Activated CD4-positive, alpha-beta T cell treated with anti-CD3 and anti-CD28 coated beads for 48 hours (primary cell): Measurements from ENCODE around the gene TJAP1.

Source experiments
- DNase-seq: peaks from one replicate; pipeline ENCODE4 v3.0.0-alpha.2; 2020

The TJAP1 gene

DNA sequence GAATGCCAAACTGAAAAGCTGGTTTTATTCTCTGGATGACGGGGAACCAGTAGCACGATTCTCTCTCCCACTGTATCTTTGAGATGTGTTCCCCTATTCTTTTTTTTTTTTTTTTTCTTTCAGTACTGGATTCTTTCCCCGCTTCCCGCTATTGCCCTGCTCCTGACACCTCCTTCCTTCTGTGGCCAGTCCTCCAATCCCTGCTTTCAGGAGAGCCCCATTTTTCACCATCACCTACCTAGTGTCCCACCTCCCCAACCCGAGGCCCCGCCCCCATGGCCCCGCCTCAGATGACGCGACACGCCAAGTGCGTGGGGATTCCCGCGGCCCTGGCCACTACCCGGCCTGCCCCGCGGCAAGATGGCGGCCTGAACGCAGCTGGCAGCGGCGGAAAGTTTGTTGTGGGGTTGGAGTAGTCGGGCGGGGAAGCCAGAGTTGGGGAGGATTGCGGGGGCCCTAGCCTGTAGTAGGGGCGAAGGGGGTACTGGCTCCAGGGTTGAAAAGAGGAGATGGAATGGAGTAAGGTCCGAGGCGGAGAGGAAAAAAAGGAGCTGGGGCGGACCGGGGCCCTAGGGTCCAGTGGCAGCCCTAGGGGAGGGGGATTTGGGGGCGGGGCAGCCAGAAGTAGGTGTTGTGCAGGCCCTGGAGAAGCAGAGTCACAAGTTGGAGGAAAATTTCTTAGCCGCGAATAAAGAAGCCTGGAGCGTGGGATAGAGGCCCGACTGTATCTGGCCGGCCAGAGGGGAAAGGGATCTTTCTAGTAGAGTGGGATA lies at the start of gene TJAP1:
Gene TJAP1, plus strand, starts transcription at position 336 of the 773 bp plus-strand sequence. CDS start 21,432 bp downstream, outside the sequence.
- DNase-seq: peak; percentile 99

DNA sequence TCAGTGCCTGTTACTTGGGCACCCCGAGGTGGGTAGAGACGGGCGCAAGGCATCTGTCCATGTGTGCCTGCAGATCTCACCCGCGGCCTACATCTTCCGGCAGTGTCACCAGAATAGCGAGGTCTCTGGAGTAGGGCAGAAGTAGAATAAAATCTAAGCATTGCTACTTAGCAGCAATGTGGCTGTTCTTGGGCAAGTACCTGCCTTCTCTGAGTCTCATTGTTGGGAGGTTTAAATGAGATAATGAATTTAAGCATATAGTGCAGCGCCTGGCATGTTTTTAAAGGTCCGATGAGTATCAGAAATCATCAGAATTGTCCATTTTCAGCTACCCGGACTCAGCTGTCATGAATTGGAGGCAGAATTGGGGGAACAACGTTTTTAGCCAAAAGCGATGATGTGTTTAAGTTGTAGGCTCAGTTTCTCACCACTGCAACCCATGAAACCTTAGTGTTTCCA lies 49.2 kb upstream of the TJAP1 start:
- no peak for DNase-seq

DNA sequence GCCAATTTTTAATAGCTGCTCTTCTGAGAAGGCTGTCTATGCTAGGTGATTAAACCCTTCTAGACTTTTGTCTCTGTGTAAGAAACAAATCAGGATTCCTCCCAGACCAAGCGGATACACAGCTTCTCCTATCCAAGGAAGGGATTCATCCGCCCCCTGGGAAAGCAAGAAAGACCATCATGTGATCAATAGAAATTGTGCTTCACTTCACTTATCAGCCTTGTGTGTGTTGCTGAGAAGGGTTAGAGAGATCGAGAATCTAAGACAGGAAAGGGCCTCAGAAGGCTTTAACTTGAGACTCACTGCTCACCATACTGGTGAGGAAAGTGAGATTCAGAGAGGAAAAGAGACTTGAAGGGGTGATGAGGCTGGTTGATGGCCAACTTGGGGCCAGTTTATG lies 48.5 kb upstream of the TJAP1 start:
- no peak for DNase-seq

DNA sequence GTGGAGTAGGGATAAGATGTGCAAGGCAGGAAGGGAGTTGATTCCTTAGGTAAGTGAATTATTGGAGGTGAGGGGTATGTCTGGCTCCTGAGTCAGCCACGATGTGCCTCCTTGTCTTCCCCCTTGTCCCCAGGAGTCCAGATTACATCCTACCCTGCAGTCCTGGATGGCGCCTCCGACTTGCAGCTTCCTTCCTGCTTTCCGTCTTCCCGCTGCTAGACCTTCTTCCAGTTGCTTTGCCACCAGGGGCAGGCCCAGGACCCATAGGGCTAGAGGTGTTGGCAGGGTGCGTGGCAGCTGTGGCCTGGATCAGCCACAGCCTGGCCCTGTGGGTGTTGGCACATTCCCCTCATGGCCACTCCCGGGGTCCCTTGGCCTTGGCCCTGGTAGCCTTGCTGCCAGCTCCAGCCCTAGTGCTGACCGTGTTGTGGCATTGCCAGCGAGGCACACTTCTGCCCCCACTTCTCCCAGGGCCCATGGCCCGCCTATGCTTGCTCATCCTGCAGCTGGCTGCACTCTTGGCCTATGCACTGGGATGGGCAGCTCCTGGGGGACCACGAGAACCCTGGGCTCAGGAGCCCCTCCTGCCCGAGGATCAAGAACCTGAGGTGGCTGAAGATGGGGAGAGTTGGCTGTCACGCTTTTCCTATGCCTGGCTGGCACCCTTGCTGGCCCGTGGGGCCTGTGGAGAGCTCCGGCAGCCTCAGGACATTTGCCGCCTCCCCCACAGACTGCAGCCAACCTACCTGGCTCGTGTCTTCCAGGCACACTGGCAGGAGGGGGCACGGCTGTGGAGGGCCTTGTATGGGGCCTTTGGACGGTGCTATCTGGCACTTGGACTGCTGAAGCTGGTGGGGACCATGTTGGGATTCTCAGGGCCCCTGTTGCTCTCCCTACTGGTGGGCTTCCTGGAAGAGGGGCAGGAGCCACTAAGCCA lies 45.1 kb upstream of the TJAP1 start:
- no peak for DNase-seq

GRCh38 chr6:43433148-43433547 lies 44.2 kb upstream of the TJAP1 start:
- DNase-seq: no peak

GRCh38 chr6:43434001-43434840 lies 43.1 kb upstream of the TJAP1 start:
- no peak for DNase-seq

DNA sequence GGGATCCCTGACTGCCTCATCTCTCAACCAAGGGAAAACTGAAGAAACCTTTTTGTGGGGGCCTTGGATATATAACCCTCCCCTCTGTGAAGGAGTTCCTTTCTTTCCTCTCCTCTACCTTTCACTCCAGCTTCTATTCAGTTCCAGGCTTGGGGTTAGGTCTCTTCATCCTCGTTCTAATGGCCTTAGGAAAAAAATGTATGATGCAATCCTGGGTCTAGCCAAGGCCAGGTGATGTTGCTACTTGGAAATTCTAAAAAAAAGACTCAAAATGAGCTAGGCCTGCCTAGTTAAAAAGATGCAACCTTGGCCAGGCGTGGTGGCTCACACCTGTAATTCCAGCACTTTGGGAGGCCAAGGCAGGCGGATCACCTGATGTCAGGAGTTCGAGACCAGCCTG lies 42.4 kb upstream of the TJAP1 start:
- DNase-seq: no peak

DNA sequence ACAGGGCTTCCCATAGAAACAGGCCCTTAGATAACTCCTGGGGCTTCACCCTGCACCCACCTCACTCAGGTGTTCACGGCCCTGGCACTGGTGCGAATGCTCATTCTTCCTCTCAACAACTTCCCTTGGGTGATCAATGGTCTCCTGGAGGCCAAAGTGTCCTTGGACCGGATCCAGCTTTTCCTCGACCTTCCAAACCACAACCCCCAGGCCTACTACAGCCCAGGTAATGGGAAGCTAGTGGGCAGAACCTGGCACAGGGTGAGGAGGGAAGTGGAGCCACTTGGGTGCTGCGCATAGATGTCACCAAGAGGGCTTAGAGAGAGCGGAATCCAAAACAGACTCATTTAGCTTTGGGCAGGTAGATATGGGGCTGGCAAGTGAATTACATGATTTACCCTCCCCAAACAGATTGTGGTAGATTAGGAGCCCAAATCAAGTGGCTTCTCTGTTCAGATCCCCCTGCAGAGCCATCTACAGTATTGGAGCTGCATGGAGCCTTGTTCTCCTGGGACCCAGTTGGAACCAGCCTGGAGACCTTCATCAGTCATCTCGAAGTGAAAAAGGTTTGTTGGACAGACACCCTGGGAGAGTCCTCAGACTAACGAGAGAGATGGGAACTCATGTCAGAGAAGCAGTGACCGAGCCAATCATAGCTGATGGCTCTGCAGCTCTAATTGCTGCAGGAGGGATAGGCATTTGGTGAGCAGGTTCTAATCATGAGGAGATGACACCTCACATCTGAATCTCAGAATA lies 41.5 kb upstream of the TJAP1 start:
- DNase-seq: no peak

- DNase-seq: no peak
Measured at GRCh38 chr6:43436577-43437282, 40.6 kb upstream of the TJAP1 start.

- DNase-seq: no peak
Measured at GRCh38 chr6:43437700-43438099, 39.7 kb upstream of the TJAP1 start.

DNA sequence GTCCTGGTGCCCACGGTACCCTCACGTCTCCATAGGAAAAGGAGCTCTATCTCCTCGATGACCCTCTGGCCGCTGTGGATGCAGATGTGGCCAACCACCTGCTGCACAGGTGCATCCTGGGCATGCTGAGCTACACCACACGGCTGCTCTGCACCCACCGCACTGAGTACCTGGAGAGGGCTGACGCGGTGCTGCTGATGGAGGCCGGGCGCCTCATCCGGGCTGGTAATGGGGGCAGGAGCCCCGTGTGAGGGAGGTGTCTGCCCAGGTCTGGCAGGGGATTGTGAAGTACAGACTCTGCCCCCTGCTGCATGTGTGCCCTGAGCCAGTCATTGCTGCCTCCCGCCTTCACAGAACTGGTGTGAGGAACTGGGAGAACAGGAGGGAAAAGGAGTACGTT lies 34.4 kb upstream of the TJAP1 start:
- no peak for DNase-seq

DNA sequence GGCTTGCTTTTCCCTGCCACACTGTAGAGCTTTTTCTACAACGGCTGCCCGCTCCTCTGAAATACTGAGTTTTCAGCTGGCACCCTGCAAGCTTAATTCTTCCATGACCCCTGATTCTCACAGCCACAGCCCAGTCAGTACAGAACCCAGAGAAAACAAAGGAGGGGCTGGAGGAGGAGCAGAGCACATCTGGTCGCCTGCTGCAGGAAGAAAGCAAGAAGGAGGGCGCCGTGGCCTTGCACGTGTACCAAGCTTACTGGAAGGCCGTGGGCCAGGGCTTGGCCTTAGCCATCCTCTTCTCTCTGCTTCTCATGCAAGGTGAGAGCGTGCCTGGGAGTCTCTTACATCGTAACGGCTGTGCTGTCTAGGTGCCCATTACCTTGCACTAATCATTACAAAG lies 33.3 kb upstream of the TJAP1 start:
- no peak for DNase-seq

- no peak for DNase-seq
Measured at GRCh38 chr6:43444582-43444981, 32.8 kb upstream of the TJAP1 start.

DNA sequence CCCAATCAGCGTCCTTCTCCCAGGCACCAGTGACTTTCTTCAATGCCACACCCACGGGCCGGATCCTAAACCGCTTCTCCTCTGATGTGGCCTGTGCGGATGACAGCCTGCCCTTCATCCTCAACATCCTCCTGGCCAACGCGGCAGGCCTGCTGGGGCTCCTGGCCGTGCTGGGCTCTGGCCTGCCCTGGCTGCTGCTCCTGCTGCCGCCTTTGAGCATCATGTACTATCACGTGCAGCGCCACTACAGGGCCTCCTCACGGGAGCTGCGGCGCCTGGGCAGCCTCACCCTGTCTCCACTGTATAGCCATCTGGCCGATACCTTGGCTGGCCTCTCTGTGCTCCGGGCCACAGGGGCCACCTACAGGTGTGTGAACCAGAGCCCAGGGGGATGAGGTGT lies 31.8 kb upstream of the TJAP1 start:
- DNase-seq: no peak

GRCh38 chr6:43447604-43448003 lies 29.8 kb upstream of the TJAP1 start:
- no peak for DNase-seq

DNA sequence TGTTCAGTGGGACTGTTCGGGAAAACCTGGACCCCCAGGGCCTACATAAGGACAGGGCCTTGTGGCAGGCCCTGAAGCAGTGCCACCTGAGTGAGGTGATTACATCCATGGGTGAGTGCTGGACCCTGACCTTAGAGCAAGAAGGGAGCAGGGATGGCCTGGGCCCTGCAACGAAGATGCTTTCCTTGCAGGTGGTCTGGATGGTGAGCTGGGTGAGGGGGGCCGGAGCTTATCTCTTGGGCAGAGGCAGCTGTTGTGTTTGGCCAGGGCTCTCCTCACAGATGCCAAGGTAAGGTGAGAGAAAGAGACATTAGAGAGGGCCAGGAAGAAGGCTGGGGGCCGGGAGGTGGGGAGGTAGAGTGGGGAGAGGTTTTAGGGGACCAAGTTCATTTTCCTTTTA lies 28.5 kb upstream of the TJAP1 start:
- no peak for DNase-seq

DNA sequence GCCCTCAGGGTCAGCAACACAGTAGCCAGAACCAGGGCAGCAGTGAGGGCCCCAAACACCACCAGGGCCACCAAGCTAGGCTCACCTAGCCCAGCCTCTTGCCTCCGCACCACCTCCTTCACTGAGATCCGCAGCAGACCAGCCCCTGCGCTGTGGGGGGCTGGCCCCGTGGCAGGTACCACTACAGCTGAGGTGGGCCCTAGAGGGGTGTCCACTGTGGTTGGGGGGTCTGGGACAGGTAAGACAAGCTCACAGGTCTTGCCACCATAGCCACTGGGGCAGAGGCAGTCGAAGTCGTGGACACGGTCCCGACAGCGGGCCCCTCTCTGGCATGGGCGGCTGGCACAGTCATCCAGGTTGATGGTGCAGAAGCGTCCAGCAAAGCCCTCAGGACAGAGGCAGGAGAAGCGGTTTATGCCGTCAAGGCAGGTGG lies 26.7 kb upstream of the TJAP1 start:
- no peak for DNase-seq

DNA sequence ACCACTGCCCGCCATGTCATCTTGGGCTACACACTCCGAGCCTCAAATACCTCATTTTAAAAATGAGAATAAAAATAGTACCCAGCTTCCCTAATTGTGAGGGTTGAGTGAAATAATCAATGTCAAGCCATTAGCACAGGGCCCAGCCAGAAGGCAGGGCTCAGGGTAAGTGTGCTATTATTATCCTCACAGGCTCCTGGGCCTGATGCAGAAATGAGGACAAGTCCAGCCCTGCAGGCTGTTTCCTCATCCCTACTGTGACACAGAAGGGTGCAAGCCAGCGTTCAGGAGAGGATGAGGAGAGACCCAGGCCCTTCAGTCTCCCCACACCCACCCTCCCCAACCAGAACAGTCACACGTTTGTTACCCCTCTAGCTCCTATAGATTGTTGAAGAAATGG lies 26.0 kb upstream of the TJAP1 start:
- no peak for DNase-seq

DNA sequence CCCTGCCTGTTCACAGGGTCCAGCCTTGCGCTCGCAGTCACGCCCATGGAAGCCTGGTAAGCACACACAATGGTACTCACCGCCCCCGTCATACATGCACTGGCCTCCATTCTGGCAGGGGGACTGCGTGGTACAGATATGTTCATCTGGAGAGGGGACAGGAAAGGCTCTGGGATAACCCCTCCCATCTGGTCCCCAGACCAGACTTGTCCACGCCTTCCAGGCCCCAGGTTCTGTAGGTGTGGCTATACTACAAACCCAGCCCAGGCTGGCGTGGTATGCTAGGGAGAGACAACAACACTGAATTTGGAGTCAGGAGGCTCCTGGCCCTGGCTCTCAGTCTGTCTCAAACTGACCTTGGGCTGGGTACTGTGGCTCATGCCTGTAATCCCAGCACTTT lies 25.4 kb upstream of the TJAP1 start:
- no peak for DNase-seq

GRCh38 chr6:43452896-43453295 lies 24.5 kb upstream of the TJAP1 start:
- DNase-seq: no peak

GRCh38 chr6:43453831-43454230 lies 23.5 kb upstream of the TJAP1 start:
- DNase-seq: no peak

DNA sequence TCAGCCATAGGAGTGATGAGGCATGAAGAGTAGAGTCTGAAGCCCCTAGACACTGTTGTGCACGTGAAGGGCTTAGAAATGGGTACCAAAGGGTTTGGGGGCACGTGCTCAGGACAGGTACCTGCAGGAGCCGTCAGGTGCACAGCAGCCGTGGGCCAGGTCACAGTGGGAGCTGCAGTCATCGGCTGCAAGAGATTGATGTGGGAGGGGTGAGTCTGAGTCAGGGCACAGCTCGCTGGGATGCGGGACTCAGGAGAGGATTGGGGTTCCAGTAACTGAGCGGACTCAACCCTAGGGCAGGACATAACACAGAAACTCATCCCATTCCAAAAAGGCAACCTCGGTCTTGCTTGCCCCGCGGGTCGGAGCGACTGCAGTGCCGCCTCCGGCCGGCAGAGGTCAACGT lies 23.1 kb upstream of the TJAP1 start:
- peak; percentile 77 for DNase-seq
